ENCODE measurements around the gene RASGEF1B. TPM values are rescaled to one million over a fixed set of nuclear protein-coding genes. Genes with fewer than 3 reads are reported as not detected.

Gene RASGEF1B
- total and polyA plus RNA-seq, 2 experiments from 2014 or later = 29.1 to 53.4 TPM

GRCh38 chr4:81506731-81507130 is 35.0 kb upstream of the RASGEF1B start:
- H3K27ac ChIP-seq = no peak overlapping the region
- H3K9me3 ChIP-seq (ENCODE audit: low read depth) = no peaks in the 10 kb centered on the region
- no peak overlapping the region for H3K4me3 ChIP-seq
- H3K36me3 ChIP-seq (replicated peaks; ENCODE audit: insufficient read depth, low read depth) = no peaks in the 10 kb centered on the region
- no peak for DNase-seq (ENCODE audit: low spot score)
- no peaks in the 10 kb centered on the region for H4K20me1 ChIP-seq (ENCODE audit: insufficient read depth, poor library complexity, severe bottlenecking)
- 93% methylated on average over 2 of the region's 2 CpGs for WGBS (ENCODE audit: low lambda C conversion rate, missing lambda C conversion rate)
- H3K9me2 ChIP-seq (replicated peaks; ENCODE audit: insufficient read depth) = no peaks in the 10 kb centered on the region
- no peak overlapping the region for H3K4me2 ChIP-seq
- H3K79me2 ChIP-seq = no peaks in the 10 kb centered on the region
- H3K4me1 ChIP-seq (ENCODE audit: insufficient read depth) = no peaks in the 10 kb centered on the region
- no peaks in the 10 kb centered on the region for H3K27me3 ChIP-seq
- TF ChIP-seq EZH2 (IDR thresholded peaks at IDR 0.05; ENCODE audit: borderline replicate concordance) = no peak
- TF ChIP-seq EZH2phosphoT487 (IDR thresholded peaks at IDR 0.05; ENCODE audit: low read depth, severe bottlenecking, unreplicated experiment) = no peak
- TF ChIP-seq CTCF (IDR thresholded peaks at IDR 0.05; ENCODE audit: poor library complexity) = no peak
- H2AFZ ChIP-seq = no peak overlapping the region

- no peaks in the 10 kb centered on the region for H4K20me1 ChIP-seq (ENCODE audit: insufficient read depth, poor library complexity, severe bottlenecking)
- H3K4me1 ChIP-seq (ENCODE audit: insufficient read depth) = no peaks in the 10 kb centered on the region
- no peak overlapping the region for H3K4me3 ChIP-seq
- no peaks in the 10 kb centered on the region for H3K9me2 ChIP-seq (replicated peaks; ENCODE audit: insufficient read depth)
- no peak overlapping the region for H2AFZ ChIP-seq
- H3K79me2 ChIP-seq = no peaks in the 10 kb centered on the region
- 78% methylated on average over 2 of the region's 2 CpGs for WGBS (ENCODE audit: low lambda C conversion rate, missing lambda C conversion rate)
- no peak overlapping the region for H3K4me2 ChIP-seq
- H3K27ac ChIP-seq = no peak overlapping the region
- no peaks in the 10 kb centered on the region for H3K9me3 ChIP-seq (ENCODE audit: low read depth)
- no peaks in the 10 kb centered on the region for H3K27me3 ChIP-seq
- H3K36me3 ChIP-seq (replicated peaks; ENCODE audit: insufficient read depth, low read depth) = no peaks in the 10 kb centered on the region
- TF ChIP-seq CTCF (IDR thresholded peaks at IDR 0.05; ENCODE audit: poor library complexity) (no peak), EZH2phosphoT487 (IDR thresholded peaks at IDR 0.05; ENCODE audit: low read depth, severe bottlenecking, unreplicated experiment) (no peak), EZH2 (IDR thresholded peaks at IDR 0.05; ENCODE audit: borderline replicate concordance) (no peak)
- DNase-seq (ENCODE audit: low spot score) = no peak
These were observed 34.0 kb upstream of the RASGEF1B start for GRCh38 chr4:81505726-81506125.

- Histone ChIP-seq H3K79me2 (no peaks in the 10 kb centered on the region), H3K9me2 (replicated peaks; ENCODE audit: insufficient read depth) (no peaks in the 10 kb centered on the region), H3K36me3 (replicated peaks; ENCODE audit: insufficient read depth, low read depth) (no peaks in the 10 kb centered on the region), H3K27ac (no peak overlapping the region), H4K20me1 (ENCODE audit: insufficient read depth, poor library complexity, severe bottlenecking) (no peaks in the 10 kb centered on the region), H3K27me3 (no peaks in the 10 kb centered on the region), H3K4me3 (no peak overlapping the region), H2AFZ (no peak overlapping the region), H3K4me2 (no peak overlapping the region), H3K9me3 (ENCODE audit: low read depth) (no peaks in the 10 kb centered on the region), H3K4me1 (ENCODE audit: insufficient read depth) (no peaks in the 10 kb centered on the region)
- 79% methylated on average over 8 of the region's 8 CpGs for WGBS (ENCODE audit: low lambda C conversion rate, missing lambda C conversion rate)
- TF ChIP-seq EZH2phosphoT487 (IDR thresholded peaks at IDR 0.05; ENCODE audit: low read depth, severe bottlenecking, unreplicated experiment) (no peak), EZH2 (IDR thresholded peaks at IDR 0.05; ENCODE audit: borderline replicate concordance) (no peak), CTCF (IDR thresholded peaks at IDR 0.05; ENCODE audit: poor library complexity) (no peak)
- DNase-seq (ENCODE audit: low spot score) = no peak
These were observed 33.4 kb upstream of the RASGEF1B start for GRCh38 chr4:81505004-81505598.
